ENCODE results near the gene DAAM2.

DNA sequence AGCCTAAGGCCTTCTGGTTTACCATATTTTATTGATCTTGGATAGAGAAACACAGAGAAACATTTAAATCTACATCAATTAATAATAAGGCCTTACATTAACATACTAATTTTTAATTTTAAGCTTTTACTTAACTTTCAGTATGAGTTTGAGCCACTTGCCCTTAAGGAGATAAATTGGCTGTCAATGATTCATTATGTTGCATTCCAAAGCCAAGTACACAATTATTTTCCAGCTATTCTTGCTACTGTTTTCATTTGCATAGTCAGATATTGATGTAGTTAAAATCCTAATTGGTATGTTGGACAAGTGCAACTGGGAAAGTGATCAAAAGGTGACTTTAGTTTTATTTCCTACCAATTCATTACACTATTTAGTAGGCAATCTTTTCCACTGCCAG lies 83.9 kb downstream of the DAAM2 start:
- TF ChIP-seq BHLHE40 (IDR thresholded peaks at IDR 0.05; ENCODE audit: low read depth, low read length) (no peak), ZFP36 (IDR thresholded peaks at IDR 0.05; ENCODE audit: borderline replicate concordance, partially characterized antibody) (no peak), CEBPB (IDR thresholded peaks at IDR 0.05) (no peak), SMC3 (IDR thresholded peaks at IDR 0.05) (no peak), POLR2A (IDR thresholded peaks at IDR 0.05; ENCODE audit: low read length) (no peak), EP300 (IDR thresholded peaks at IDR 0.05) (no peak), ESRRA (IDR thresholded peaks at IDR 0.05; ENCODE audit: borderline replicate concordance, low read length) (no peak)
- TF ChIP-seq, protein P1, sequence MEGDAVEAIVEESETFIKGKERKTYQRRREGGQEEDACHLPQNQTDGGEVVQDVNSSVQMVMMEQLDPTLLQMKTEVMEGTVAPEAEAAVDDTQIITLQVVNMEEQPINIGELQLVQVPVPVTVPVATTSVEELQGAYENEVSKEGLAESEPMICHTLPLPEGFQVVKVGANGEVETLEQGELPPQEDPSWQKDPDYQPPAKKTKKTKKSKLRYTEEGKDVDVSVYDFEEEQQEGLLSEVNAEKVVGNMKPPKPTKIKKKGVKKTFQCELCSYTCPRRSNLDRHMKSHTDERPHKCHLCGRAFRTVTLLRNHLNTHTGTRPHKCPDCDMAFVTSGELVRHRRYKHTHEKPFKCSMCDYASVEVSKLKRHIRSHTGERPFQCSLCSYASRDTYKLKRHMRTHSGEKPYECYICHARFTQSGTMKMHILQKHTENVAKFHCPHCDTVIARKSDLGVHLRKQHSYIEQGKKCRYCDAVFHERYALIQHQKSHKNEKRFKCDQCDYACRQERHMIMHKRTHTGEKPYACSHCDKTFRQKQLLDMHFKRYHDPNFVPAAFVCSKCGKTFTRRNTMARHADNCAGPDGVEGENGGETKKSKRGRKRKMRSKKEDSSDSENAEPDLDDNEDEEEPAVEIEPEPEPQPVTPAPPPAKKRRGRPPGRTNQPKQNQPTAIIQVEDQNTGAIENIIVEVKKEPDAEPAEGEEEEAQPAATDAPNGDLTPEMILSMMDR (IDR thresholded peaks at IDR 0.05), result no peak
